ENCODE results near the gene SYNPO2. TPM values are rescaled to one million over a fixed set of nuclear protein-coding genes. Genes with fewer than 3 reads are reported as not detected.

Gene SYNPO2
- total RNA-seq, 2 experiments from 2014 or later: 0.22 to 0.41 TPM

DNA sequence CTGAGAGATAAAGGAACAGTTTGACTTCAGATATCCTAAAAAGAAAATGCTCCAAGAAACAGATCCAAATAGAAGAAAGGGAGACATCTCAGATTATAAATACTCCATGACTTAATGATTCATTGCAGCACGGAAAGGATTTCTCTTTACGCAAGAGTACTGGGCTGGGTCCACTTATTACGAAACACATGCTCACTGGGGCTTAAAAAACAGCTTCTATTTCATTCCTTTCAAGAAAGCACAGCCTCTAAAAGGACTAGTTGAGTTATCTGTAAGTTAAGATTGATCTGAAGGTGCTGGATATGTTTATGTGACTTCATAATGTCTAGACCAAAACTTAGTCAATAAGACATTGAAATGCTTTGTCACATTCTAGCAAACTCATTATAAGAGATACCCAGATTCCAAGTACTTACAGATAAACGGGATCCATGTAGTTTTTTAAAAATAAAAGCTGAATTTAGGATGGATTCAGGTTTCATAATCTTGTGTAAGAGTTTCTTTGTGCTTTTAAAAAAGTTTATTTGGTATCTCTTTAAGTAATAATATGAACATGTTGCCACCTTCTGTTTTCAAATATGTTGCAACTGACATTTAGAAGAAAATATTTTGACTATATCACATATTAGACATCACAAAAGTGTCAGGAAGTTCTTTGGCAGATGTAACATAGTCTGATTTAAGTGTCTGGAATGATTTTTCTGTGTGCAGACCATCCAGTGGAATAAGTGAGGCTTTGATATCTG, 137.4 kb downstream of the SYNPO2 start:
- H3K4me3 Mint-ChIP-seq: no peak overlapping the region

DNA sequence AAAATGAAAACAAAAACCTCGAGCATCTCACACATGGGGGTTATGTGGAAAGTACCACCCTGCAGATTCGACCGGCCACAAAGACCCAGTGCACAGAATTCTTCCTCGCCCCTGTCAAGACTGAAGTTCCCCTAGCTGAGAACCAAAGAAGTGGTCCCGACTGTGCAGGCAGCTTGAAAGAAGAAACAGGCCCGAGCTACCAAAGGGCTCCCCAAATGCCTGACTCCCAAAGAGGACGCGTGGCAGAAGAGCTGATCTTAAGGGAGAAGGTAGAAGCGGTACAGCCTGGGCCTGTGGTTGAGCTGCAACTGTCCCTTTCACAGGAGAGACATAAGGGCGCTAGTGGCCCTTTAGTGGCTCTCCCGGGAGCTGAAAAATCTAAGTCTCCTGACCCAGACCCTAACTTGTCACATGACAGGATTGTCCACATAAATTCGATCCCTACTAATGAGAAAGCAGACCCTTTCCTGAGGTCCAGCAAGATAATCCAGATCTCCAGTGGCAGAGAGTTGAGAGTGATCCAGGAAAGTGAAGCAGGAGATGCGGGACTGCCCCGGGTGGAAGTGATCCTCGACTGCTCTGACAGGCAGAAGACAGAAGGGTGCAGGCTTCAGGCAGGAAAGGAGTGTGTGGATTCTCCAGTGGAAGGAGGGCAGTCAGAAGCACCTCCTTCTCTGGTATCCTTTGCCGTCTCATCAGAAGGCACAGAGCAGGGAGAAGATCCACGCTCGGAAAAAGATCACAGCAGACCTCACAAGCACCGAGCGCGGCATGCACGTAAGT, 138.2 kb downstream of the SYNPO2 start:
- no peaks in the 10 kb centered on the region for H3K4me1 Mint-ChIP-seq (ENCODE audit: low read depth)
- Histone ChIP-seq H3K4me3 (ENCODE audit: low read length) (no peak overlapping the region), H3K27ac (ENCODE audit: low read depth in 1 of 2, low read length in 2 of 2) (no peak overlapping the region), H3K4me1 (ENCODE audit: insufficient read depth, low read length) (no peaks in the 10 kb centered on the region), H3K9me3 (ENCODE audit: control insufficient read depth in 1 of 2, insufficient read depth in 1 of 2, low read length in 2 of 2) (no peaks in the 10 kb centered on the region), H3K36me3 (ENCODE audit: insufficient read depth, low read length) (no peaks in the 10 kb centered on the region), H3K27me3 (ENCODE audit: control insufficient read depth in 1 of 2, insufficient read depth in 2 of 2, low read length in 2 of 2) (peaks cover 0 to 3% of the 10 kb centered on the region in 2 experiments)
- no peaks in the 10 kb centered on the region for H3K36me3 Mint-ChIP-seq (ENCODE audit: low read depth)
- no peak overlapping the region for H3K4me3 Mint-ChIP-seq
- H3K27me3 Mint-ChIP-seq: no peaks in the 10 kb centered on the region
- DNase-seq (no peak), ATAC-seq (ENCODE audit: poor library complexity) (no peak)
- intact Hi-C loops (cut with DNase I, micrococcal nuclease): no loop called here
- POLR2A ChIA-PET: no interaction called here
- no peak overlapping the region for H3K27ac Mint-ChIP-seq
- TF ChIP-seq, protein P1, sequence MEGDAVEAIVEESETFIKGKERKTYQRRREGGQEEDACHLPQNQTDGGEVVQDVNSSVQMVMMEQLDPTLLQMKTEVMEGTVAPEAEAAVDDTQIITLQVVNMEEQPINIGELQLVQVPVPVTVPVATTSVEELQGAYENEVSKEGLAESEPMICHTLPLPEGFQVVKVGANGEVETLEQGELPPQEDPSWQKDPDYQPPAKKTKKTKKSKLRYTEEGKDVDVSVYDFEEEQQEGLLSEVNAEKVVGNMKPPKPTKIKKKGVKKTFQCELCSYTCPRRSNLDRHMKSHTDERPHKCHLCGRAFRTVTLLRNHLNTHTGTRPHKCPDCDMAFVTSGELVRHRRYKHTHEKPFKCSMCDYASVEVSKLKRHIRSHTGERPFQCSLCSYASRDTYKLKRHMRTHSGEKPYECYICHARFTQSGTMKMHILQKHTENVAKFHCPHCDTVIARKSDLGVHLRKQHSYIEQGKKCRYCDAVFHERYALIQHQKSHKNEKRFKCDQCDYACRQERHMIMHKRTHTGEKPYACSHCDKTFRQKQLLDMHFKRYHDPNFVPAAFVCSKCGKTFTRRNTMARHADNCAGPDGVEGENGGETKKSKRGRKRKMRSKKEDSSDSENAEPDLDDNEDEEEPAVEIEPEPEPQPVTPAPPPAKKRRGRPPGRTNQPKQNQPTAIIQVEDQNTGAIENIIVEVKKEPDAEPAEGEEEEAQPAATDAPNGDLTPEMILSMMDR (IDR thresholded peaks at IDR 0.05): no peak
- no peaks in the 10 kb centered on the region for H3K9me3 Mint-ChIP-seq
- CTCF ChIA-PET: no interaction called here

More for the DNA sequence above, 137.4 kb downstream of the SYNPO2 start:
- Mint-ChIP-seq H3K4me1 (ENCODE audit: low read depth) (no peaks in the 10 kb centered on the region), H3K27me3 (no peaks in the 10 kb centered on the region), H3K9me3 (no peaks in the 10 kb centered on the region), H3K36me3 (ENCODE audit: low read depth) (no peaks in the 10 kb centered on the region), H3K27ac (no peak overlapping the region)
- POLR2A ChIA-PET: no interaction called here
- no peaks in the 10 kb centered on the region for H3K36me3 ChIP-seq (ENCODE audit: insufficient read depth, low read length)
- H3K27me3 ChIP-seq (ENCODE audit: control insufficient read depth in 1 of 2, insufficient read depth in 2 of 2, low read length in 2 of 2): peaks cover 0 to 3% of the 10 kb centered on the region in 2 experiments
- CTCF ChIA-PET: no interaction called here
- H3K4me1 ChIP-seq (ENCODE audit: insufficient read depth, low read length): no peaks in the 10 kb centered on the region
- H3K9me3 ChIP-seq (ENCODE audit: control insufficient read depth in 1 of 2, insufficient read depth in 1 of 2, low read length in 2 of 2): no peaks in the 10 kb centered on the region
- TF ChIP-seq, protein P1 (IDR thresholded peaks at IDR 0.05): no peak
- intact Hi-C loops (cut with DNase I, micrococcal nuclease): no loop called here
- DNase-seq: peak in 3 of 14 experiments; percentile 13 to 57 (median 47)
- H3K4me3 ChIP-seq (ENCODE audit: low read length): no peak overlapping the region
- ATAC-seq (ENCODE audit: poor library complexity): no peak
- peak overlapping the region in 1 of 2 donors; percentile 60 for H3K27ac ChIP-seq (ENCODE audit: low read depth in 1 of 2, low read length in 2 of 2)

DNA sequence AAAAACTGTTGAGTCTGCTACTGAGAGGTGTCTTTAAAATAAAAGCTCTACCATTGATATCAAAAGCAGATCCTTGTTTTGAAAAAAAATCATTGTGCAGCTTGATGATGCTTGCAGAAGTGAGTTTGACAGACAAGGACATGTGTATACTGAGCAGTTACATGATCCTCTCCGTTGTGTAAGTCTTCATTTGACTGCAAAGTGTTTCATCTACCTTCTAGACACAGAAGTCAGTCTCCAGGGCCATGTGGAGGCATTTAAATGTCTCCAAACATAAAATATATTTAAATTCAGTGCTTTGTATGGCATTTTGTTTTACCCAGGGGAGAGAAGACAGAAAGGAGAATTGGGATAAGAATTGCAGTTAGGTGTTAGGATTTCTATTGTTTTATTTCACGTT, 139.2 kb downstream of the SYNPO2 start:
- H3K27ac ChIP-seq (ENCODE audit: low read depth in 1 of 2, low read length in 2 of 2): no peak overlapping the region
- POLR2A ChIA-PET: no interaction called here
- H3K36me3 ChIP-seq (ENCODE audit: insufficient read depth, low read length): no peaks in the 10 kb centered on the region
- ATAC-seq (ENCODE audit: poor library complexity) (no peak), DNase-seq (no peak)
- no peak overlapping the region for H3K4me3 Mint-ChIP-seq
- intact Hi-C loops (cut with DNase I, micrococcal nuclease): no loop called here
- no peaks in the 10 kb centered on the region for H3K4me1 Mint-ChIP-seq (ENCODE audit: low read depth)
- TF ChIP-seq, protein P1 (IDR thresholded peaks at IDR 0.05): no peak
- H3K27me3 Mint-ChIP-seq: no peaks in the 10 kb centered on the region
- CTCF ChIA-PET: no interaction called here
- no peaks in the 10 kb centered on the region for H3K9me3 ChIP-seq (ENCODE audit: control insufficient read depth in 1 of 2, insufficient read depth in 1 of 2, low read length in 2 of 2)
- H3K4me3 ChIP-seq (ENCODE audit: low read length): no peak overlapping the region
- no peaks in the 10 kb centered on the region for H3K36me3 Mint-ChIP-seq (ENCODE audit: low read depth)
- H3K27ac Mint-ChIP-seq: no peak overlapping the region
- no peaks in the 10 kb centered on the region for H3K4me1 ChIP-seq (ENCODE audit: insufficient read depth, low read length)
- H3K9me3 Mint-ChIP-seq: no peaks in the 10 kb centered on the region
- H3K27me3 ChIP-seq (ENCODE audit: control insufficient read depth in 1 of 2, insufficient read depth in 2 of 2, low read length in 2 of 2): peaks cover 0 to 3% of the 10 kb centered on the region in 2 experiments
